Left hindlimb (tissue), 1 donor: Measurements from ENCODE around the gene SMCHD1.
"Not testable (repeated sequence)": the region's sequence is repeated elsewhere in the genome, so short reads cannot be mapped to it uniquely, and the experiment has no call there.

ENCODE experiments used
- DNase-seq: peaks from one replicate; pipeline ENCODE4 v3.0.0-alpha.2; 2018

Gene SMCHD1

GRCh38 chr18:2717407-2717806 lies 61.9 kb downstream of the SMCHD1 start:
- no peak for DNase-seq

DNA sequence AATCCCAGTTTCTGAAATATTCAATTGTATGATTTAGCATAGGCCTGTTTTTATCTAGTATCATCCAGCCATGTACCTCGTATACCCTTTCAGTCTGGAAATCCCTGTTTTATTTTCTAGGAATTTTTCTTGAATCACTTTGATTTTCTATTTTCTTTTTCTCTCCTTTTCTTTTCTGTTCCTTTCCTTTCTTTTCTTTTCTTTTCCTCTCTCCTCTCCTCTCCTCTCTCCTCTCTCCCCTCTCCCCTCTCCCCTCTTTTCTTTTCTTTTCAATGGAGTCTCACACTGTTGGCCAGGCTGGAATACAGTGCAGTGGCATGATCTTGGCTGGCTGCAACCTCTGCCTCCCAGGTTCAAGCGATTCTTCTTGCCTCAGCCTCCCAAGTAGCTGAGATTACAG lies 63.5 kb downstream of the SMCHD1 start:
- DNase-seq: no peak

- no peak for DNase-seq
Observed at GRCh38 chr18:2723207-2723606, 67.7 kb downstream of the SMCHD1 start.

DNA sequence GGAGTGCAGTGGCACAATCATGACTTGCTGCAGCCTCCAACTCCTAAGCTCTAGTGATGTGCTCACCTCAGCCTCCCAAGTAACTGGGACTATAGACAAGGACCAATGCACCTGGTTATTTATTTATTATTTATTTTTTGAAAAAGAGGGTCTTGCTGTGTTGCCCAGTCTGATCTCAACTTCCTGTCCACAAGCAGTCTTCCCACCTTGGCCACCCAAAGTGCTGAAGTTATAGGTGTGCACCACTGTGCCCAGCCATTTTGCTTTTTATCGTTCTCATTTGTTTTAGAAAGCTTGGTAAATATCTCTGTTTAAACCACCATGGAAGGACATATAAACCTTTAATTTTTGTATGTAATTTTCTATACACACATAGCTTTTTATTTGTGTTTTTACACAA lies 74.2 kb downstream of the SMCHD1 start:
- DNase-seq: no peak

DNA sequence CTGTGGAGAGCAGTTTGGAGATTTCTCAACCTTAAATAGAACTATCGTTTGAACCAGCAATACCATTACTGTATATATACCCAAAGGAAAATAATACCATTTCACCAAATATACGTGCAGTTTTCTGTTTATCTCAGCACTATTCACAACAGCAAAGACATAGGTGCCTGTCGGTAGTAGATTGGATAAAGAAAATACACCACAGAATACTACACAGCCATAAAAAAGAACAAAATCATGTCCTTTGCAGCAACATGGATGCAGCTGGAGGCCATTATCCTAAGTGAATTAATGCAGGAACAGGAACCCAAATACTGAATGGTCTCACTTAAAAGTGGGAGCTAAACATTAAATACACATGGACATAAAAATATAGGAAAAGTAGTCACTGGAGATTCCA lies 81.3 kb downstream of the SMCHD1 start:
- no peak for DNase-seq

DNA sequence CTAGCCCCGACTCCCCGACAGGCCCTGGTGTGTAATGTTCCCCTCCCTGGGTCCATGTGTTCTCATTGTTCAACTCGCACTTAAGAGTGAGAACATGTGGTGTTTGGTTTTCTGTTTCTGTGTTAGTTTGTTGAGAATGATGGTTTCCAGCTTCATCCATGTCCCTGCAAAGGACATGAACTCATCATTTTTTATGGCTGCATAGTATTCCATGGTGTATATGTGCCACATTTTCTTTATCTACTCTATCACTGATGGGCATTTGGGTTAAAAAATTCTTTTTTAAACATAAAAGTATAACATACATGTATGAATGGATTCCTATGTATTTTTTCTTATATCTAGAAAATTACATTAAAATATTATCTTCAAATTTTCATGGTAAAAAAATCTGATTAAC lies 84.6 kb downstream of the SMCHD1 start:
- not testable (repeated sequence) for DNase-seq

DNA sequence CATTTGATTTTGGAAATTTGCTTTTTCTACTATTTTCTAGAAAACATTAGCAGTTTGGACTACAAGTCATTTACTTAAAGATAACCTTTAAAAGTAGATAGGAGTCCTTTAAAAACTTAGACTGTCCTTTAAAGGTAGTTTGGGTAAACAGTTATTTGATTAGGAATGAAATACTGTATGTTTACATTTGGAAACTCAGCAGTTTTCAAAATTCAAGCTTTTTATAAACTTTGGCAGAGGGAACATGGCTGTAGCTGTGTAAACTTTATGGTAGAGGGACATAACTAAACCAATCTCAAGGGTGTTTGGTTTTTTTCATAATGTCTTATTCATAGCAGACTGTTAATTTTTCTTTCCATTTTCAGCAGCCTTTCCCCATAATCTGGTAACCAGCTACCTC lies 90.7 kb downstream of the SMCHD1 start:
- no peak for DNase-seq

DNA sequence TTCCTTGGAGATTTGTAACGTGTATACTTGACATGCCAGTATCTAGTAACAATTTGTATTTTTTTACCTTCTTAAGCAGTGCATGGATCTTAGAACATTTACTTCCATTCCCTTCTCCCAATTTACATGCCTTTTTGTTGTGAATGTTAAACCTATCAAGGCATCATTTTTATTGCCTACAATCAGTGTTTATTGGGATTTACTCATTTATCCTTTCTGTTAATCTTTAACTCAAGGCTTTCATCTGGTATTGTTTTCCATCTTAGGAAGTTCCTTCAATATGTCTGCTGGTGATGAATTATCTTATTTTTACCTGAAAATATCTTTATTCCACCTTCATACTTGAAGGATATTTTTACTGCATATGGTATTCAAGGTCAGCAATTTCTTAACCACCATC lies 102.8 kb downstream of the SMCHD1 start:
- no peak for DNase-seq

DNA sequence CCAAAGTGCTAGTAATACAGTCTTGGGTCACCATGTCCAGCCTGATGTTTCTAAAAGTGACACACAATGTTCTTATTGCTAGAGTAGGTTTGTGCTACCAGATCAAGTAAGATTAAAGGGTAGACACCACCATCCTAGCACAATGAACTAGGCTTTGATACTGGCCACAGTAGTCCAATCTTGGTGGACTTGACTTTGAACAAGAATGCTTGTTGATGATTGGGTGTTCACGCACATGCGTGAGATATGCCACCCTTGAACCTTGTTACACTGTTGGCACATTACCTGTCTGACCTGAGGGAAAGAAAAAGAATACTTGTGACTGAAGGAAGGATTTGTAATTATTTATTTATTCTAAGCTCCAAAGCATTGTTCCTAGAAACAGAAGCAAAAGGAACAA lies 119.1 kb downstream of the SMCHD1 start:
- no peak for DNase-seq

GRCh38 chr18:2776601-2777000 lies 121.1 kb downstream of the SMCHD1 start:
- DNase-seq: no peak

DNA sequence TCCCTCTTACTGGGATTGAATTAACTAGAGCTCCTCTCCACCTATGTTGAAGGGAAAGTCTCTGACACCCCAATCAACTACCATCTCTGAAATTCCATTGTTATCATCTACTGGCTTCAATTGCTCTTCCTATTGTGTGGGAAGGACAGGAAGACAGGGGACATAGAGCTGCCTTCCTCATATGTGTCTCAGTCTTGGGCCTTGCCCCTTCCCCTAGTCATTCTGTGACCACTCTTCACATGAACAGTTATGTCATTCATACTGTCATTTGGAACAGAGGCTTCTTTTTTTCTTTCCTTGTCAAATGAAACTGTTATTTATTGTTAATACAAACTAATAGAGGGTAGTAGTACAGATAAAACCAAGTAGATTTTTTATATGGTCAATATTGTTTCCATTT lies 121.7 kb downstream of the SMCHD1 start:
- no peak for DNase-seq

DNA sequence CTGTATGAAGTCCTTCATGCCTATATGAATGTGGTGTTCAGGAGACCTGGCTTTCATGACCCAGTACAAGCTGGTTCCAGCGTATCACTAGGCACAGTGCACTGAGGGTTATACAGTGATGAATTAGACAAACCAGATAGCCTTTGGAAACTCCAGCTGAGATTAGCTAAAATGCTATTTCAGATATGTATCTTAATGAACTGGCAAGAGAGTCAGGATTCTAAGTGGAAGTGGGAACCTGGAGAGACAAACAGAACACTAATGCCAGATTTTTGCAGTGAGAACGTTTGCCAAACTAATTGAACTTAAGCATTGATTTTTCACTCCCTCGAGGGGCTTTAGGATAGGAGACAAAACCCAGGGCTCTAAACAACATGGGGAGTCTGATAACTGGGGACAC lies 125.2 kb downstream of the SMCHD1 start:
- DNase-seq: no peak

DNA sequence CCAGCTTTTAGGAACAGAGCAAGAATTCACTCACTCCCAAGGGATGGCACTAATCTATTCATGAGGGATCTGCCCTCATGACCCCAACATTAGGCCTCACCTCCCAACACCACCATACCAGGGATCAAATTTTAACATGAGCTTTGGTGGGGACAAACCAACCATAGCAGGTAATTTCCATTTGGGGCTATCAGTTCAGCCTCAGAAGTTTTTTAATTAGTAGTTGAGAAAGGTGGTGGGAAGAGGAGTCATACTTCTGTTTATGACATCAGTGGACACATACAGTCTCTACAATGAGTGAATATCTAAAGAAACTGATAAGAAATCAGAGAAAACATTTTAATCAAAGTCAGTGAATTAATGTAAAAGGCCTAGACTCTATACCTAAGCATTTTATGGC lies 131.7 kb downstream of the SMCHD1 start:
- DNase-seq: no peak

- DNase-seq: no peak
Observed at GRCh38 chr18:2792395-2792794, 136.9 kb downstream of the SMCHD1 start.

GRCh38 chr18:2794159-2794558 lies 138.6 kb downstream of the SMCHD1 start:
- no peak for DNase-seq

GRCh38 chr18:2797951-2798350 lies 142.4 kb downstream of the SMCHD1 start:
- DNase-seq: no peak

DNA sequence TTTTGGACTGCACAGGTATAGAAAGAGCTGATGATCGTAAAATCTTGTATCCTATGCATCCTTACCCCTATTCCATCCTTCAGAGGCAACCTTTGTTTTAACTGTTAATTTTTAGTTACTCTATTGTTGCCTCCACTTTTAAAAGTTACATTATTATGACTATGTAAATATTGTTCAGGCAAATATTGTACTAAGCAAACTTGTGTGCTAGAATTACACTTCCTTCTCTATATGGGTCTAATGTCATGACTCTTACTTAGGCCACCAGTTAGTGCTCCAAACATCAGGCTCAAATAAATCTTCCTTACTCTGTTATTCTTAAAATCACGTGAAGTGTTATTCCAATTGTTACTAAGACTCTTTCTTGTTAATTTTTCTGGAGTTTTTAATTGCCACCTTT lies 143.8 kb downstream of the SMCHD1 start:
- no peak for DNase-seq

DNA sequence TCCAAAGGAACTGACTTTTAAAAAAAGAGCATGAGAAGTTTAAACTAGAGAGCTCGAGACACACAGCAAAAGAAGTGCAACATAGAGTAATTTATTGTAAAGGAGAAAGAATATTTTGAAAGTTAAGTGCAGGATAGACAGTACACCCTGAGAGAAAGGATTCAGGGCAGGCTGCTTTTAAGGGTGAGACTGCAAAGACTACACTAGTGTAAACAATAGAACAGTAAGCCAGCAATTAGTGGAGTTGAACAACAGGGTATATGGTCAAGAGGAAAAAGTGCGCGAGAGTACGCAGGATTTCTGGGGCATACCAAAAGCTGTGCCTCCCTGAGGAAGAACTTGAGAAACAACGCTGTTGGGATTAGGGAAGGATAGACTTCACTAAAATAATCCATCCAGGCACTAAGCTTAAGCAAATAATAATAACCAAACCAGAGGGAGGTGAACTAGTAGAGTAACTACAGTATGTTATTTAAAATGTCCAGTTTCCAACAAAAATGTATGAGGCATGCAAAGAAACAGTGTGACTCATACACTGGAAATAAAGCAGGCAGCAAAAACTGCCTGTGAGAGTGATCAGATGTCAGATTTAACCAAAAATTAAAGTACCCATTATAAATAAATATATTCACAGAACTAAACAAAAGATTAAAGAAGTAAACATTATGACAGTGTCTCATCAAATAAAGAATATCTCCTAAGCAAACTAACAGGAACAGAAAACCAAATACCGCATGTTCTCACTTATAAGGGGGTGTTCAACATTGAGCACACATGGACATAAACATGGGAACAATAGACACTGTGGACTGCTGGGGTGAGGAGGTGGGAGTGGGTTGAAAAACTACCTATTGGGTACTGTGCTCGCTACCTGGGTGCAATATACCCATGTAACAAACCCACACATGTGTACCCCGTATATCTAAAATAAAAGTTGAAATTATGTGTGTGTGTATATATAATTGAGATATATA lies 150.7 kb downstream of the SMCHD1 start:
- no peak for DNase-seq

DNA sequence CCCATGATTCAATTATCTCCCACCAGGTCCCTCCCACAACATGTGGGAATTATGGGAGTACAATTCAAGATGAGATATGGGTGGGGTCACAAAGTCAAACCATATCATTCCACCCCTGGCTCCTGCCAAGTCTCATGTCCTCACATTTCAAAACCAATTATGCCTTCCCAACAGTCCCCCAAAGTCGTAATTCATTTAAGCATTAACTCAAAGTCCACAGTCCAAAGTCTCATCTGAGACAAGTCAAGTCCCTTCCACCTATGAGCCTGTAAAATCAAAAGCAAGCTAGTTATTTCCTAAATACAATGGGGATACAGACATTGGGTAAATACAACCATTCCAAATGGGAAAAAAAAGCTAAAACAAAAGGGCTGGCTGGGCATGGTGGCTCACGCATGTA lies 153.1 kb downstream of the SMCHD1 start:
- not testable (repeated sequence) for DNase-seq

GRCh38 chr18:2809666-2810183 lies 154.2 kb downstream of the SMCHD1 start:
- DNase-seq: not testable (repeated sequence)

DNA sequence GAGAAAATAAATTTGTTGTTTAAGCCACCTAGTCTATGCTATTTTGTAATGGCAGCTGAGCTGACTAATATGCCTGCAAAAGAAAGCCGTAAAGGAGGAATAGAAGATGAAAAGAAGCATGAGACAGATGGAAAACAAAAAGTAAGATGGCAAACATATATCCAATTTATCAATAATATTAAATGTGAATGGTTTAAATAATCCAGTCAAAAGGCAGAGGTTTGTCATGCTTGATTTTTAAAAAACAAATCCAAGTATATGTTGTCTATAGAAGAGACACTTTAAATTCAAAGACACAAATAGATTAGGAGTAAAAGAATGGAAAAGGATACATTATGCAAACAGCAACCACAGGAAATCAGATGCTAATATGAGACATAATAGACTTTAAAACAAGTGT lies 155.9 kb downstream of the SMCHD1 start:
- no peak for DNase-seq

DNA sequence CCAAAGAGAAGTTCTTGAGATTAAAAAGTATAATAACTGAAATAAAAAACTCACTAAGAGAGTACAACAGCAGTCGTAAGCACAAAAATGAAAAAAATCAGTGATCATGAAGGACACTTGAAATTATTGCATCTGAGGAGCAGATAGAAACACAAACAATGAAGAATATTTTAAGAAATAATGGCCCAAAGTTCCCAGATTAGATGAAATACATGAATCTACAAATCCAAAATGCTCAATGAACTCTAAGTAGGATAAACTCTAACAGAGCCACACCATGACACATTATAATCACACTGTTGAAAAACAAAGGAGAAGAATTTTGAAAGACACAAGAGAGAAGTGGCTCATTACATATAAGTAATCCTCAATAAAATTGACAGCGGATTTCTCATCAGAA lies 159.4 kb downstream of the SMCHD1 start:
- no peak for DNase-seq

GRCh38 chr18:2818281-2818680 lies 162.8 kb downstream of the SMCHD1 start:
- no peak for DNase-seq

DNA sequence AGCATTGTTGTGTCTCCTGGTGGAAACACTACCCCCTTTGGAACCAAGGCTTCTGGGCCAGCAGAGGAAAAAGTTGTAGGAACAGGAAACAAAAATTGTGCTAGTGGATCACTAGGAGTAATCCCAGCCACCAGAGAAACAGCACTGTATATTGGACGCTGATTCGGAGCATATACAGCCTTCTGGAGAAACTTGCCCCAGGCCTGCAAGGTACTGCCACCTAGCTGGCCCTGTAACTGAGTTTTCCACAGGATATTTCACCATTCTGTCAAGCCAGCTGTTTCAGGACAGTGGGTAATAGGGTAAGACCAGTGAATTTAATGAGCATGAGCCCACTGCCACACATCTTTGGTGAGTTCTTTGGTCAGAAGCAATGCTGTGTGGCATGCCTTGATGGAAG lies 166.2 kb downstream of the SMCHD1 start:
- no peak for DNase-seq
